ENCODE measurements around the gene RWDD2A. TPM values are rescaled to one million over a fixed set of nuclear protein-coding genes. Genes with fewer than 3 reads are reported as not detected.

RWDD2A gene
- total RNA-seq, 2 experiments from 2014 or later, result 2.8 to 3.0 TPM

DNA sequence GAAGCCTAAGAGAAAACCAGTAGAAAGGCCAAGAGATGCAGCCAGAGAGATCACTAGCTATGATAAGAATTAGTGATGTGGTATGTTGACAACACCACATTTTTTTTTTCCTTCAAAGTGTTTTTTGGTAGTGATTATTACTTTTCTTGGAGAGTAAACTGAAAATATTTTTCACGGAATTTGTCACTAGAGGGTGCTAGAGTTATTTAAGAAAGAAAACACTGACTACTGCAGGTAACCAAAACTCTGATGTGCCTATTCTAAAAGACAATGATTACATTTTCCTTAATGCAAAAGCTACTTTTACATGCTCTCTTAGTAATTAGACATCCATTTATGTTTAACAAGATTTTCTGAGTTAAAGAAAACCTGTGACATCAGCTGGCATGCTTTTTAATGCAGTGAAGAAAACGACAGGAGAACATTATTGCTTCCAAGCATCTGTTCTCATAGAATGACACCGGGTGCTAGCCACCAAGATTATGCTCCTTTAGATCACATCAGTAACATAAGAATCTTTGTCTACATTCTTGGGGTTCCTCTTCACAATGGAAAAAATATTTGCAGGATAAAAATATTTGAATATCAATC lies 28.8 kb downstream of the RWDD2A start:
- Histone ChIP-seq H3K4me1 (ENCODE audit: insufficient read depth, low read length) (no peaks in the 10 kb centered on the region), H3K9me3 (ENCODE audit: control insufficient read depth in 1 of 2, insufficient read depth in 1 of 2, low read length in 2 of 2) (no peaks in the 10 kb centered on the region), H3K27ac (ENCODE audit: low read depth in 1 of 2, low read length in 2 of 2) (no peak overlapping the region), H3K4me3 (ENCODE audit: low read length) (no peak overlapping the region), H3K36me3 (ENCODE audit: insufficient read depth, low read length) (no peaks in the 10 kb centered on the region), H3K27me3 (ENCODE audit: control insufficient read depth in 1 of 2, insufficient read depth in 2 of 2, low read length in 2 of 2) (no peaks in the 10 kb centered on the region)
- no peaks in the 10 kb centered on the region for H3K36me3 Mint-ChIP-seq (ENCODE audit: low read depth)
- ChIA-PET CTCF (interaction anchor here (0.6 to 1.5 kb wide), 4 partner anchors 15 to 1031 kb away, joined by 3 to 4 read pairs (median 4); no protein-coding TSS in a partner anchor), POLR2A (interaction anchor here (0.6 to 1.6 kb wide), 2 partner anchors 156 to 826 kb away, joined by 3 read pairs; no protein-coding TSS in a partner anchor)
- H3K27ac Mint-ChIP-seq, result no peak overlapping the region
- intact Hi-C loops (cut with DNase I, micrococcal nuclease), result loop anchor here (2.0 to 5.0 kb wide), 2 partner anchors 295 kb away; no protein-coding TSS in a partner anchor
- no peaks in the 10 kb centered on the region for H3K4me1 Mint-ChIP-seq (ENCODE audit: low read depth)
- H3K27me3 Mint-ChIP-seq, result no peaks in the 10 kb centered on the region
- peak; percentile 65 for TF ChIP-seq CTCF (IDR thresholded peaks at IDR 0.05)
- DNase-seq, result peak in 3 of 14 experiments; percentile 43 to 45 (median 45)
- no peak for ATAC-seq (ENCODE audit: poor library complexity)
- no peak overlapping the region for H3K4me3 Mint-ChIP-seq
- no peaks in the 10 kb centered on the region for H3K9me3 Mint-ChIP-seq

DNA sequence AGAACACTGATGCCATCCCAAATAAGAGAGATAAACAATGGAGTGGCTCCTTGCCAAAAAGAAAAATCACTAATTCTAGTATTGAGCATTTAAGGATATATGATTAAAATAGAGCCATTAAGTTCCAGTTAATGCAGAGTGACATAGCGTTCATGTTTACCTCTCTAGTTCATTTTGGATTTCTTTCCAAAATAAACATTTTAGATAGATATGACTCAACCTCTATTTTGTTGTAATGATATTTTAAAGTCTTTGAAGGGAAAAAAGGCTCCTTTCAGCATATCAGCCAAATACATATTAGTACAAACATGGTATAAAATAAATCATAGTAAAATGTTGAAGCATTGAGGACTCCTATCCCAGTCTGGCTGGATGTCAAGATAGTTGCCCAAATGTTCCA lies 33.4 kb downstream of the RWDD2A start:
- no peak for ATAC-seq (ENCODE audit: poor library complexity)
- no peaks in the 10 kb centered on the region for H3K4me1 Mint-ChIP-seq (ENCODE audit: low read depth)
- Histone ChIP-seq H3K9me3 (ENCODE audit: control insufficient read depth in 1 of 2, insufficient read depth in 1 of 2, low read length in 2 of 2) (no peaks in the 10 kb centered on the region), H3K36me3 (ENCODE audit: insufficient read depth, low read length) (no peaks in the 10 kb centered on the region), H3K27me3 (ENCODE audit: control insufficient read depth in 1 of 2, insufficient read depth in 2 of 2, low read length in 2 of 2) (peaks cover 0 to 4% of the 10 kb centered on the region in 2 experiments), H3K4me1 (ENCODE audit: insufficient read depth, low read length) (no peaks in the 10 kb centered on the region), H3K27ac (ENCODE audit: low read depth in 1 of 2, low read length in 2 of 2) (no peak overlapping the region), H3K4me3 (ENCODE audit: low read length) (no peak overlapping the region)
- no peak overlapping the region for H3K4me3 Mint-ChIP-seq
- no peak overlapping the region for H3K27ac Mint-ChIP-seq
- CTCF ChIA-PET, result no interaction called here
- TF ChIP-seq CTCF (IDR thresholded peaks at IDR 0.05), result no peak
- H3K9me3 Mint-ChIP-seq, result no peaks in the 10 kb centered on the region
- no peak for DNase-seq
- POLR2A ChIA-PET, result no interaction called here
- peaks cover 15% of the 10 kb centered on the region for H3K27me3 Mint-ChIP-seq
- intact Hi-C loops (cut with DNase I, micrococcal nuclease), result no loop called here
- H3K36me3 Mint-ChIP-seq (ENCODE audit: low read depth), result no peaks in the 10 kb centered on the region

DNA sequence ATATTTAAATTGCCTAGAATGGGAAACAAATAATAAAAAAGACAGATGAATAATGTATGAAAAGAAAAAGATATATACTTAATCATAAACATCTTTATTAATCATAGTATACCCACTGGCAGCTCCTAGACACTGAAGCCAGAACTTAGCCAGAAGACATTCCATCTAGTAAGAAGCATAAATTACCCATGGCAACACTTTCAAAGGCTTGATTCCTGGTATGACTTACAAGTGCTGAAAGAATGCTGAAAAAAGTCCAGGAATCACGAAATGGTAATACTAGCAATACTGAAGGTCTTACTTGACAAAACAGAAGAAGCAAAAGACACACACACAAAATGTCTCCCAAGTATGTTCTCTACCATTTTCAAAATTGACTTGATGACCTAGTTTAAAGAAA lies 38.0 kb downstream of the RWDD2A start:
- H3K4me3 ChIP-seq (ENCODE audit: low read length), result no peak overlapping the region
- peaks cover 0 to 4% of the 10 kb centered on the region in 2 experiments for H3K27me3 ChIP-seq (ENCODE audit: control insufficient read depth in 1 of 2, insufficient read depth in 2 of 2, low read length in 2 of 2)
- no peaks in the 10 kb centered on the region for H3K4me1 ChIP-seq (ENCODE audit: insufficient read depth, low read length)
- TF ChIP-seq CTCF (IDR thresholded peaks at IDR 0.05), result no peak
- no peaks in the 10 kb centered on the region for H3K4me1 Mint-ChIP-seq (ENCODE audit: low read depth)
- H3K27ac ChIP-seq (ENCODE audit: low read depth in 1 of 2, low read length in 2 of 2), result no peak overlapping the region
- no peak for DNase-seq
- no peaks in the 10 kb centered on the region for H3K9me3 ChIP-seq (ENCODE audit: control insufficient read depth in 1 of 2, insufficient read depth in 1 of 2, low read length in 2 of 2)
- peaks cover 31% of the 10 kb centered on the region for H3K27me3 Mint-ChIP-seq
- H3K36me3 Mint-ChIP-seq (ENCODE audit: low read depth), result no peaks in the 10 kb centered on the region
- CTCF ChIA-PET, result no interaction called here
- ATAC-seq (ENCODE audit: poor library complexity), result no peak
- H3K9me3 Mint-ChIP-seq, result no peaks in the 10 kb centered on the region
- H3K4me3 Mint-ChIP-seq, result no peak overlapping the region
- intact Hi-C loops (cut with DNase I, micrococcal nuclease), result no loop called here
- no peaks in the 10 kb centered on the region for H3K36me3 ChIP-seq (ENCODE audit: insufficient read depth, low read length)
- POLR2A ChIA-PET, result no interaction called here
- no peak overlapping the region for H3K27ac Mint-ChIP-seq
